MM.1S (cell line): ENCODE results near the gene PTPRZ1.

ENCODE experiments used
- DNase-seq: peaks from one replicate; pipeline ENCODE4 v3.0.0-alpha.2; 2015
- H2AFZ ChIP-seq: fragments of 300-600 bp; sonication (generic); 2 replicates; pipeline ENCODE4 v1.6.0; 2016; ENCODE audit warnings: antibody characterized with exemption, low read length
- H3F3A ChIP-seq: fragments of 300-600 bp; sonication (generic); 2 replicates; pipeline ENCODE4 v1.6.1; 2016; ENCODE audit warnings: mild to moderate bottlenecking, antibody characterized with exemption, low read length, moderate library complexity, mixed read lengths; ENCODE audit not compliant: insufficient read depth
- H3K27ac ChIP-seq: fragments of 300-600 bp; sonication (generic); 2 replicates; pipeline ENCODE4 v1.5.1; 2016; ENCODE audit warnings: mild to moderate bottlenecking, low read length
- H3K27me3 ChIP-seq: fragments of 300-600 bp; sonication (generic); replicated peaks from 2 replicates; pipeline ENCODE4 v1.6.0; 2016; ENCODE audit warnings: low read length; ENCODE audit not compliant: insufficient read depth
- H3K36me3 ChIP-seq: fragments of 300-600 bp; sonication (generic); replicated peaks from 2 replicates; pipeline ENCODE4 v1.6.1; 2016; ENCODE audit warnings: mild to moderate bottlenecking, low read length, mixed read lengths; ENCODE audit not compliant: insufficient read depth
- H3K4me1 ChIP-seq: fragments of 300-600 bp; sonication (generic); 2 replicates; pipeline ENCODE4 v1.6.1; 2016; ENCODE audit warnings: low read length, mixed read lengths
- H3K4me2 ChIP-seq: fragments of 300-600 bp; sonication (generic); 2 replicates; pipeline ENCODE4 v1.6.0; 2016; ENCODE audit warnings: low read depth, low read length
- H3K4me3 ChIP-seq: fragments of 300-600 bp; sonication (generic); 2 replicates; pipeline ENCODE4 v1.5.1; 2016; ENCODE audit warnings: low read length, mixed read lengths
- H3K79me2 ChIP-seq: fragments of 300-600 bp; sonication (generic); 2 replicates; pipeline ENCODE4 v1.6.1; 2016; ENCODE audit warnings: mixed run types, low read length, mixed read lengths
- H3K9ac ChIP-seq: fragments of 300-600 bp; sonication (generic); 2 replicates; pipeline ENCODE4 v1.6.1; 2016; ENCODE audit warnings: low read length, mixed read lengths
- H3K9me2 ChIP-seq: fragments of 300-600 bp; sonication (generic); replicated peaks from 2 replicates; pipeline ENCODE4 v1.6.1; 2016; ENCODE audit warnings: mild to moderate bottlenecking, low read length, mixed read lengths; ENCODE audit not compliant: insufficient read depth
- H3K9me3 ChIP-seq: fragments of 300-600 bp; sonication (generic); replicated peaks from 2 replicates; pipeline ENCODE4 v1.6.1; 2016; ENCODE audit warnings: mild to moderate bottlenecking, low read length, mixed read lengths; ENCODE audit not compliant: insufficient read depth
- H4K20me1 ChIP-seq: fragments of 300-600 bp; sonication (generic); 2 replicates; pipeline ENCODE4 v1.6.1; 2016; ENCODE audit warnings: mild to moderate bottlenecking, low read length, moderate library complexity, mixed read lengths; ENCODE audit not compliant: insufficient read depth
- EZH2 ChIP-seq: fragments of 300-600 bp; sonication (generic); optimal IDR thresholded peaks from 2 replicates; pipeline ENCODE3; 2017; ENCODE audit warnings: low read depth, mild to moderate bottlenecking, antibody characterized with exemption, low read length, mixed read lengths
- EZH2phosphoT487 ChIP-seq: fragments of 300-600 bp; sonication (generic); IDR thresholded peaks from 2 replicates; pipeline ENCODE4 v1.6.1; 2018; ENCODE audit warnings: antibody characterized with exemption, low read length
- TF ChIP-seq, protein P1 (sequence below): fragments of 300-600 bp; sonication (generic); IDR thresholded peaks from 2 replicates; pipeline ENCODE4 v1.5.1; 2016; ENCODE audit warnings: antibody characterized with exemption, low read length, mixed read lengths

The PTPRZ1 gene

DNA sequence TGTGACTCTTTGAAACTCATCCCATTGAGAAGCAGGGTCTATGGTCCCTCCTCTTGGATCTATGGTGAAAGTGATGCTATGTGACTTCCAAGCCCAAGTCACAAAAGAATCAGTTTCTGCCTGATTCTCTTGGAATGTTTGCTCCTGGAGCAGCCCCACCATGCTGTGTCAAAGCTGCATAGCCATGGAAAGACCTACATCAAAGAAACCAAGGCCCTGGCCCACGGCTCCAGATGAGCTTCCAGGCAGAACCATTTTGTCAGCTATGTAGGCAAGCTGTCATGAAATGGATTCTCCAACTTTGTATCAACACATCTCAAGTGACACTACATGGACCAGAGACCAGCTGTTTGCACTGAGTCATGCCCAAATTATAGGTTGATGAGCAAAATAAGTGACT lies 194.1 kb downstream of the PTPRZ1 start:
- H3K9me2 ChIP-seq: no peaks in the 10 kb centered on the region
- DNase-seq: no peak
- TF ChIP-seq EZH2 (no peak), EZH2phosphoT487 (no peak)
- TF ChIP-seq, protein P1, sequence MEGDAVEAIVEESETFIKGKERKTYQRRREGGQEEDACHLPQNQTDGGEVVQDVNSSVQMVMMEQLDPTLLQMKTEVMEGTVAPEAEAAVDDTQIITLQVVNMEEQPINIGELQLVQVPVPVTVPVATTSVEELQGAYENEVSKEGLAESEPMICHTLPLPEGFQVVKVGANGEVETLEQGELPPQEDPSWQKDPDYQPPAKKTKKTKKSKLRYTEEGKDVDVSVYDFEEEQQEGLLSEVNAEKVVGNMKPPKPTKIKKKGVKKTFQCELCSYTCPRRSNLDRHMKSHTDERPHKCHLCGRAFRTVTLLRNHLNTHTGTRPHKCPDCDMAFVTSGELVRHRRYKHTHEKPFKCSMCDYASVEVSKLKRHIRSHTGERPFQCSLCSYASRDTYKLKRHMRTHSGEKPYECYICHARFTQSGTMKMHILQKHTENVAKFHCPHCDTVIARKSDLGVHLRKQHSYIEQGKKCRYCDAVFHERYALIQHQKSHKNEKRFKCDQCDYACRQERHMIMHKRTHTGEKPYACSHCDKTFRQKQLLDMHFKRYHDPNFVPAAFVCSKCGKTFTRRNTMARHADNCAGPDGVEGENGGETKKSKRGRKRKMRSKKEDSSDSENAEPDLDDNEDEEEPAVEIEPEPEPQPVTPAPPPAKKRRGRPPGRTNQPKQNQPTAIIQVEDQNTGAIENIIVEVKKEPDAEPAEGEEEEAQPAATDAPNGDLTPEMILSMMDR: no peak

DNA sequence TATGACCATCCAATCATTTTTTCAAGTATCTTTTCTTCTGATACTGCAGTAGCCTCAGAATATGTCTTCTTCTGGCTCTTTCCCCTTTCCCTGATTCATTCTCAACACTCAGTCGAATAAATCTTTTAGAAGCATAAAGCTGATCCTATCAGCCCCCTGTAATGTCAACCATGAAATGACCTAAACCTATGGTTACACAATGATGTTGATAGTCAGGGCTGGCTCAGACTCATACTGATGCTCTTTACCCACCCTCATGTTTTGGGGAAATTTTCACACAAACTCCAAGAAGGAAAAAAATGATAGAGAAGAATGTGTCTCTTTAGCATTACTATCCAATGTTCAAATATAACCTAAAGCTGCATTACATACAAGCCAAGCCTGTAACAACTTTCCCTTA lies 195.1 kb downstream of the PTPRZ1 start:
- no peak for DNase-seq
- no peak overlapping the region for H2AFZ ChIP-seq

More for the DNA sequence above, 194.1 kb downstream of the PTPRZ1 start:
- Histone ChIP-seq H2AFZ (no peak overlapping the region), H3K4me2 (no peak overlapping the region), H3K9ac (no peak overlapping the region), H3K4me3 (no peak overlapping the region), H4K20me1 (no peaks in the 10 kb centered on the region), H3K36me3 (no peaks in the 10 kb centered on the region), H3K4me1 (no peaks in the 10 kb centered on the region), H3K27me3 (no peaks in the 10 kb centered on the region), H3K27ac (no peak overlapping the region), H3K9me3 (no peaks in the 10 kb centered on the region), H3K79me2 (no peaks in the 10 kb centered on the region), H3F3A (no peaks in the 10 kb centered on the region)

DNA sequence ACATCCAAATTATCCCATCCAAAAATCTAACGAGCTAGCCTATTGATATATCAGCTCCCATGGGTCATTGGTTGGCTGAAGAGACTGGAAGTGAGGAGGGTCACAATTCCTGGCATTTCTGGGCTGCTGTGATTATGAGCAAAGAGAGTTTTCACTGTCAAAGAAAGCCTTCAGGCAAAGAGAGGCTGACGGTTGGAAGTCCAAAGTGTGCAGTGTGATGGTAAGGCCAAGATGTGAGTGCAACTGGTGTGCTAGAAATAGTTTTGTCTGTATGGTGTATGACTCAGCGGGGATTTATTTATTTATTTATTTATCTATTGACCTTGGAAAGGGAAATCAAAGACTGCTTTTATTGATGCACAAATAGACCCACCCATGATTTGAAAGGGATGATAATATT lies 196.0 kb downstream of the PTPRZ1 start:
- TF ChIP-seq EZH2phosphoT487 (no peak), EZH2 (no peak)
- TF ChIP-seq, protein P1: no peak
- Histone ChIP-seq H3K4me3 (no peak overlapping the region), H3K4me2 (no peak overlapping the region)

More for the DNA sequence above, 195.1 kb downstream of the PTPRZ1 start:
- Histone ChIP-seq H3K4me1 (no peaks in the 10 kb centered on the region), H3K9me2 (no peaks in the 10 kb centered on the region), H3K79me2 (no peaks in the 10 kb centered on the region), H3K36me3 (no peaks in the 10 kb centered on the region), H3K4me2 (no peak overlapping the region), H3K4me3 (no peak overlapping the region), H3F3A (no peaks in the 10 kb centered on the region), H3K27me3 (no peaks in the 10 kb centered on the region), H3K9ac (no peak overlapping the region), H3K27ac (no peak overlapping the region), H3K9me3 (no peaks in the 10 kb centered on the region), H4K20me1 (no peaks in the 10 kb centered on the region)
- TF ChIP-seq EZH2: no peak
- TF ChIP-seq, protein P1: no peak
- no peak for TF ChIP-seq EZH2phosphoT487

More for the DNA sequence above, 196.0 kb downstream of the PTPRZ1 start:
- H3K4me1 ChIP-seq: no peaks in the 10 kb centered on the region
- H2AFZ ChIP-seq: no peak overlapping the region
- no peaks in the 10 kb centered on the region for H3K9me3 ChIP-seq
- no peaks in the 10 kb centered on the region for H3K27me3 ChIP-seq
- H3K9ac ChIP-seq: no peak overlapping the region
- no peak for DNase-seq
- no peak overlapping the region for H3K27ac ChIP-seq
- H4K20me1 ChIP-seq: no peaks in the 10 kb centered on the region
- no peaks in the 10 kb centered on the region for H3K9me2 ChIP-seq
- H3F3A ChIP-seq: no peaks in the 10 kb centered on the region
- H3K79me2 ChIP-seq: no peaks in the 10 kb centered on the region
- H3K36me3 ChIP-seq: no peaks in the 10 kb centered on the region
